Activated B cell treated with CpG ODN at 0.5 μM for 24 hours (primary cell): ENCODE data around the gene DNAJB8. TPM values are rescaled to one million over a fixed set of nuclear protein-coding genes. Genes with fewer than 3 reads are reported as not detected.

Source experiments
- ATAC-seq: fragments of 200-7000 bp; cut with Tn5 transposase; one replicate; pipeline ENCODE4 v1.10.0; 2021; ENCODE audit warnings: low read depth, mild to moderate bottlenecking, moderate library complexity
- CTCF ChIA-PET: fragments of 350-600 bp; sonication (Branson Sonifier 250); formaldehyde crosslinking; loops from one replicate; lab custom pipeline; 2021; ENCODE audit warnings: antibody characterized with exemption; lab: Charles Lee
- POLR2A ChIA-PET: fragments of 350-600 bp; sonication (Branson Sonifier 250); formaldehyde crosslinking; loops from one replicate; lab custom pipeline; 2021; ENCODE audit warnings: antibody characterized with exemption; lab: Charles Lee
- DNase-seq: peaks from one replicate; pipeline ENCODE4 v3.0.0; 2022
- H3K27ac Mint-ChIP-seq: one replicate; pipeline ENCODE4 v1.8.0; 2020; ENCODE audit warnings: mixed read lengths
- H3K27me3 Mint-ChIP-seq: one replicate; pipeline ENCODE4 v1.8.0; 2021; ENCODE audit warnings: mixed read lengths
- H3K36me3 Mint-ChIP-seq: one replicate; pipeline ENCODE4 v1.8.0; 2021; ENCODE audit warnings: low read depth, mixed read lengths
- H3K4me1 Mint-ChIP-seq: one replicate; pipeline ENCODE4 v1.8.0; 2021; ENCODE audit warnings: mixed read lengths
- H3K4me3 Mint-ChIP-seq: one replicate; pipeline ENCODE4 v1.8.0; 2020; ENCODE audit warnings: mild to moderate bottlenecking, mixed read lengths
- H3K9me3 Mint-ChIP-seq: one replicate; pipeline ENCODE4 v1.8.0; 2020; ENCODE audit warnings: mixed read lengths
- CTCF ChIP-seq: fragments of 200-600 bp; IDR thresholded peaks from one replicate; pipeline ENCODE4 v1.8.0; 2022; ENCODE audit warnings: antibody characterized with exemption, mild to moderate bottlenecking
- intact Hi-C: fragments of 100-400 bp; cut with micrococcal nuclease; formaldehyde crosslinking; loops from one replicate; pipeline ENCODE4 v1.15.1; 2024
- total RNA-seq: library from RNA; stranded (reverse); gene quantifications from 2 replicates; pipeline ENCODE4 v1.2.3, GENCODE V29; 2022

The DNAJB8 gene
- total RNA-seq, 1 donor from 2014 or later = not detected

DNA sequence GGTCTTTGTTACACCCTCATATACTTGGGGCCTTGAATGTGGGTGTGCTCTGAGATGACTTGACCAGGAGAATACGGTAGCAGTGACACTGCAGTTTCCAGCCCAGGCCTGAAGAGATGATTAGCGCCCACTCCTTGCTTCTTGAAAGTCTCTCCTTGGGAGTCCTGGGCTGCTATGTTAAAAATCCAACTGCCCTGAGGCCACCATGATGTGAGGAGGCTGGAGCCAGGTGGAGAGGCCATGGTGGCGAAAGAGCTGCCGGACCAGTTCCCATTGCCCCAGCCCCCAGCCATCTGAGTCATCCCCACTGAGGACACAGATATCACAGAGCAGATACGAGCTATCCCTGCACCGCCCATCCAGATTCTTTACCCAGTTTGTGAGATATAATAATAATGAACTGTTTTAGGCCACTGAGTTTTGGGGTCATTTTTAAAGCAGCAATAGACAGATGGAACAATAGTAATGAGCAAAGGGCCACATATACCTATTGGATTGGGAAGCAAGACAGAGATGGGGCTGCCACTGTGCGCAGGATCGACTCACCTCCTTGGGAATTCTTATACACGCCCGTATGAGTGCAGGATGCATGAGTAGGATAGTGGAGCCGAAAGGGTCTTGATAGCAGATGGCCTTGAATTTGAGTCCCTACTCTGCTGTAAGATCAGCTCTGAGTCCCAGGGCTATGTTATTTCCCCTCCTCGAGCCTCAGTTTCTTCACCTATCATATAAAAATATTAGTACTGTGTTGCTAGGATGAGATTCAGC is 38.5 kb upstream of the DNAJB8 start:
- no peaks in the 10 kb centered on the region for H3K36me3 Mint-ChIP-seq
- DNase-seq (no peak), ATAC-seq (no peak)
- CTCF ChIA-PET = no interaction called here
- H3K27ac Mint-ChIP-seq = no peak overlapping the region
- H3K27me3 Mint-ChIP-seq = peaks cover 17% of the 10 kb centered on the region
- no peak overlapping the region for H3K4me3 Mint-ChIP-seq
- H3K4me1 Mint-ChIP-seq = no peaks in the 10 kb centered on the region
- intact Hi-C loops = no loop called here
- H3K9me3 Mint-ChIP-seq = peaks cover 1% of the 10 kb centered on the region
- TF ChIP-seq CTCF = no peak
- POLR2A ChIA-PET = no interaction called here

- ChIA-PET CTCF (no interaction called here), POLR2A (no interaction called here)
- no peak overlapping the region for H3K27ac Mint-ChIP-seq
- no peak overlapping the region for H3K4me3 Mint-ChIP-seq
- intact Hi-C loops = no loop called here
- H3K36me3 Mint-ChIP-seq = no peaks in the 10 kb centered on the region
- peaks cover 22% of the 10 kb centered on the region for H3K27me3 Mint-ChIP-seq
- TF ChIP-seq CTCF = no peak
- ATAC-seq = no peak
- no peaks in the 10 kb centered on the region for H3K4me1 Mint-ChIP-seq
- H3K9me3 Mint-ChIP-seq = no peaks in the 10 kb centered on the region
- no peak for DNase-seq
Measured at GRCh38 chr3:128504533-128504915, 37.8 kb upstream of the DNAJB8 start.

DNA sequence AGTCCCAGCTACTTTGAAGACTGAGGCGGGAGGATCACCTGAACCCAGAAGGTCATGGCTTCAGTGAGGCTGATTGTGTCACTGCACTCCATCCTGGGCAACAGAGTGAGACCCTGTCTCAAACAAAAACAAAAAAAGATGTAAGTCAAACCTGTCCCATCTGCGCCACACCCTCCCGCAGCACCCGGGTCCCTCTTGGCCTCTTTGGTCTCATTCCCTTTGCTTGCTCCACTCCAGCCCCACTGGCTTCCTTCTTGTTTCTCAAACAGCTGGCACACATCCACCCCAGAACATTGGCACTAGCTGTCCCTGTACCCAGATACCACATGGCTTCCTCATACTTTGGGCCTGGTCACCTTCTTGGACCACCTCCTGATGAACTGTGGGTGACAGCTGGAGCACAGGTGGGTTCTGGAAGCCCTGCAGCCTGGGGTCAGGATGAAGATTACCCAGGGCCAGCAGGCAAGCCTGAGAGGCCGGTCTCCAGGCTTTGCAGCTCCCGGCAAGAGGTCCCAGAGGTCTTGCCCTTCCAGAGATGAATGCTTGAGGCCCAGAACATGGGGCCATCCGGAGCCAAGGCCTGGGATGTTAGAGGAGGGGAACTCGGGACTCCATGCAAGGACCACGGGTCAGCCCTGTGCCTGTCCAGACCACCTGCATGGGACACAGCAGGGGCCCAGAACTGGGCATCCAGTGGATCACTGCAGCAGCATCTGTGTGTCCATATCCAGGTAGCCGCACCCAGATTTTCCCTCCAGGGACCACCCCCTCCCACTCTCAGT is 37.3 kb upstream of the DNAJB8 start:
- Mint-ChIP-seq H3K36me3 (no peaks in the 10 kb centered on the region), H3K4me1 (no peaks in the 10 kb centered on the region), H3K27ac (no peak overlapping the region), H3K4me3 (no peak overlapping the region), H3K27me3 (peaks cover 22% of the 10 kb centered on the region), H3K9me3 (no peaks in the 10 kb centered on the region)
- CTCF ChIA-PET = interaction anchor here (1.0 kb wide), 1 partner anchor 78 kb away, joined by 3 read pairs; no protein-coding TSS in a partner anchor
- intact Hi-C loops = no loop called here
- POLR2A ChIA-PET = no interaction called here
- TF ChIP-seq CTCF = no peak
- no peak for ATAC-seq
- DNase-seq = no peak

GRCh38 chr3:128503164-128503651 is 36.5 kb upstream of the DNAJB8 start:
- DNase-seq (no peak), ATAC-seq (no peak)
- intact Hi-C loops = no loop called here
- H3K27me3 Mint-ChIP-seq = peaks cover 29% of the 10 kb centered on the region
- H3K4me3 Mint-ChIP-seq = no peak overlapping the region
- no peaks in the 10 kb centered on the region for H3K36me3 Mint-ChIP-seq
- CTCF ChIA-PET = interaction anchor here (1.0 kb wide), 1 partner anchor 78 kb away, joined by 3 read pairs; no protein-coding TSS in a partner anchor
- no peaks in the 10 kb centered on the region for H3K4me1 Mint-ChIP-seq
- H3K9me3 Mint-ChIP-seq = no peaks in the 10 kb centered on the region
- POLR2A ChIA-PET = no interaction called here
- TF ChIP-seq CTCF = no peak
- H3K27ac Mint-ChIP-seq = no peak overlapping the region

GRCh38 chr3:128502712-128503111 is 36.0 kb upstream of the DNAJB8 start:
- Mint-ChIP-seq H3K36me3 (no peaks in the 10 kb centered on the region), H3K4me3 (no peak overlapping the region), H3K27me3 (peaks cover 29% of the 10 kb centered on the region), H3K4me1 (no peaks in the 10 kb centered on the region), H3K9me3 (no peaks in the 10 kb centered on the region), H3K27ac (no peak overlapping the region)
- intact Hi-C loops = no loop called here
- TF ChIP-seq CTCF = no peak
- ChIA-PET CTCF (interaction anchor here (1.0 kb wide), 1 partner anchor 77 kb away, joined by 3 read pairs; no protein-coding TSS in a partner anchor), POLR2A (no interaction called here)
- DNase-seq (no peak), ATAC-seq (no peak)
